DMS53 treated with DMSO at 0.1 percent for 48 hours (cell line): ENCODE data around the gene KDM4D.
"Not testable (repeated sequence)": the region's sequence is repeated elsewhere in the genome, so short reads cannot be mapped to it uniquely, and the experiment has no call there.

Experiments
- DNase-seq: peaks from one replicate; lab custom pipeline; 2025; ENCODE audit not compliant: unreplicated experiment; lab: John Stamatoyannopoulos, UW

KDM4D gene

DNA sequence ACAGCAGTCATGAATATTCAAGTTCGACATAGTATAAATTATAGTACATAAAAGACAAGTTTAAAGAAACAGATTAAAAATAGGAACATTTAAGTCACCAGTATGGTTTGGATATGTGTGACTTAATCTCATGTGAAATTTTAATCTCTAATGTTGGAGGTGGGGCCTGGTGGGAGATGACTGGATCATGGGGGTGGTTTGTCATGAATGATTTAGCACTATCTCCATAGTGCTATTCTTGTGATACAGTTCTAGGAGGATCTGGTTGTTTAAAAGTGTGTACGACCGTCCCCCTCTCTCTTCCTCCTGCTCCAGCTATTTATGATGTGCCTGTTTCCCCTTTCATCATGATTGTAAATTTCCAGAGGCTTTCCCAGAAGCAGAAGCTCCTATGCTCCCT, 54.8 kb downstream of the KDM4D start:
- no peak for DNase-seq

DNA sequence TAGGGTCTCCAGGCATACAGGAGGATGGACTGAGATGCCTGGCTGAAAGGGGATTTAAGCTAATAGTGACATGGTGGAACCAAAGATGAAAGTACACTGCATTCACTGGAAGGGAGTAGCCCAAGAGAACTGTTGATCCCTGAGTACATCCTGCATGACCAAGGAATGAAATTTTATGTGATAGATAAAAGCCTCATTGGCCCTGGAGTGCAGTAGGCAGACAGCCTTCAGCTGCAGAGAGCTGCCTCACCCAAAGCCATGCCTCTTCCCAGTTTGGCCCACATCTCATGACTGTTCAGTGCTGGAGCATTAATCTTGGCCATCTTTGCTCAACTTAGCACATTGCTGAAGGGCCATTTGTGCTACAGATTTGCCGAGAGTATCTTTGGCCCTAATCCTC, 59.5 kb downstream of the KDM4D start:
- no peak for DNase-seq

GRCh38 chr11:95035316-95035715, 61.8 kb downstream of the KDM4D start:
- DNase-seq: no peak

DNA sequence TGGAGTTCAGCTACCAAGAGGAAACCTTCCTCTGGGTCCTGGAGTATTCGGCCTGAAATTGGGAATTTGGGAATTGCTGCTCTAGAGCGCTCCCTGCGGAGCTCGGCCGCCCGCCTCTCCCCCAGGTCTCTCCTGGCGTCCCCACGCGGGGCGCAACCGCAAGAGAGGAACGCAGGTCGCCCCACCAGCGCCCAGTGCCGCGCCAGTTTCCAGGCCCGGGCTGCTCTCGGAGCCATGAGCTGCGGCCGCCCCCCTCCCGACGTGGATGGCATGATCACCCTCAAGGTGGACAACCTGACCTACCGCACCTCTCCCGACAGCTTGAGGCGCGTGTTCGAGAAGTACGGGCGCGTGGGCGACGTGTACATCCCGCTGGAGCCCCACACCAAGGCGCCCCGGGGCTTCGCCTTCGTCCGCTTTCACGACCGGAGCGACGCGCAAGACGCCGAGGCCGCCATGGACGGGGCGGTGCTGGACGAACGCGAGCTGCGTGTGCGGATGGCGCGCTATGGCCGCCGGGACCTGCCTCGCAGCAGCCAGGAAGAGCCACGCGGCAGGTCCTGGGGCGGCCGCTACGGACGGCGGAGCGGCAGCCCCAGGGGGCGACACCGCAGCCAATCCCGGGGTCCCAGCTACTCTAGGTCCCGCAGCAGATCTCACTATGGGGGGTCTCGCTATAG, 64.0 kb downstream of the KDM4D start:
- not testable (repeated sequence) for DNase-seq

DNA sequence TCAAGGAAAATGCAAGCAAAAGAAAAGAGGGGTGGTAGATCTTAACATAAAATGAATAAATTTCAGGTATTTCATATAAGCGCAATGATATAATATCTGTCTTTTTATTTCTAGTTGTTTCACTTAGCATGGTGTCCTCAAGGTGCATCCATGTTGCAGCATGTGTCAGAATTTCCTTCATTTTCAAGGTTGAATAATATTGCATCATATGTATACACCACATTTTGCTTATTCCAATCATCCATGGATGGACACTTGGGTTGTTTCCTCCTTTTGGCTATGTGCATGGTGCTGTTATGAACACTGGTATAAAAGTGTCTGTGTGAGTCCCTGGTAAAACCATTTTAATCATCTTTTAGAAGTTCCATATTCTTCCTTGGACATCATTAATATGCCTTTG, 68.7 kb downstream of the KDM4D start:
- DNase-seq: no peak

- DNase-seq: no peak
Observed at GRCh38 chr11:95042906-95043305, 69.4 kb downstream of the KDM4D start.

GRCh38 chr11:95044010-95044409, 70.5 kb downstream of the KDM4D start:
- DNase-seq: no peak

GRCh38 chr11:95045812-95046211, 72.3 kb downstream of the KDM4D start:
- no peak for DNase-seq
